HL-60 (cell line): ENCODE data around the gene USP8.
"Not testable (repeated sequence)": the region's sequence is repeated elsewhere in the genome, so short reads cannot be mapped to it uniquely, and the experiment has no call there.

Experiments
- POLR2AphosphoS5 ChIP-seq: IDR thresholded peaks from 2 replicates; pipeline ENCODE4 v1.6.1; 2012; ENCODE audit warnings: low read depth
- TF ChIP-seq, protein P1 (sequence below): IDR thresholded peaks from one replicate; pipeline ENCODE4 v1.5.1; 2011; ENCODE audit warnings: low read length, control low read depth, inconsistent platforms; ENCODE audit not compliant: insufficient read depth

DNA sequence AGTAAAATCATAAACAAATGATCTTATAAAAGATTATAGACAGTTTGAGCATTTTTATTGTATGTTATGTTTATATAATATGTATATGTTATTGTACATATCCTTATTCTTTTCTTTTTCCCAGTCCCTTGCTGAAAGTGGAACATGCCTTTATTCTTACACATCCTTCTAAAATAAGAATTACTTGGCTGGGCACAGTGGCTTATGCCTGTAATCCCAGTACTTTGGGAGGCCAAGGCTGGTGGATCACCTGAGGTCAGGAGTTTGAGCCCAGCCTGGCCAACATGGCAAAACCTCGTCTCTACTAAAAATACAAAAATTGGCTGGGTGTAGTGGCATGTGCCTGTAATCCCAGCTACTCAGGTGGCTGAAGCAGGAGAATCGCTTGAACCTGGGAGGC, 70.3 kb downstream of the USP8 start:
- TF ChIP-seq, protein P1, sequence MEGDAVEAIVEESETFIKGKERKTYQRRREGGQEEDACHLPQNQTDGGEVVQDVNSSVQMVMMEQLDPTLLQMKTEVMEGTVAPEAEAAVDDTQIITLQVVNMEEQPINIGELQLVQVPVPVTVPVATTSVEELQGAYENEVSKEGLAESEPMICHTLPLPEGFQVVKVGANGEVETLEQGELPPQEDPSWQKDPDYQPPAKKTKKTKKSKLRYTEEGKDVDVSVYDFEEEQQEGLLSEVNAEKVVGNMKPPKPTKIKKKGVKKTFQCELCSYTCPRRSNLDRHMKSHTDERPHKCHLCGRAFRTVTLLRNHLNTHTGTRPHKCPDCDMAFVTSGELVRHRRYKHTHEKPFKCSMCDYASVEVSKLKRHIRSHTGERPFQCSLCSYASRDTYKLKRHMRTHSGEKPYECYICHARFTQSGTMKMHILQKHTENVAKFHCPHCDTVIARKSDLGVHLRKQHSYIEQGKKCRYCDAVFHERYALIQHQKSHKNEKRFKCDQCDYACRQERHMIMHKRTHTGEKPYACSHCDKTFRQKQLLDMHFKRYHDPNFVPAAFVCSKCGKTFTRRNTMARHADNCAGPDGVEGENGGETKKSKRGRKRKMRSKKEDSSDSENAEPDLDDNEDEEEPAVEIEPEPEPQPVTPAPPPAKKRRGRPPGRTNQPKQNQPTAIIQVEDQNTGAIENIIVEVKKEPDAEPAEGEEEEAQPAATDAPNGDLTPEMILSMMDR, result not testable (repeated sequence)
- not testable (repeated sequence) for TF ChIP-seq POLR2AphosphoS5
